ENCODE results near the gene NDUFAF8.

The NDUFAF8 gene

DNA sequence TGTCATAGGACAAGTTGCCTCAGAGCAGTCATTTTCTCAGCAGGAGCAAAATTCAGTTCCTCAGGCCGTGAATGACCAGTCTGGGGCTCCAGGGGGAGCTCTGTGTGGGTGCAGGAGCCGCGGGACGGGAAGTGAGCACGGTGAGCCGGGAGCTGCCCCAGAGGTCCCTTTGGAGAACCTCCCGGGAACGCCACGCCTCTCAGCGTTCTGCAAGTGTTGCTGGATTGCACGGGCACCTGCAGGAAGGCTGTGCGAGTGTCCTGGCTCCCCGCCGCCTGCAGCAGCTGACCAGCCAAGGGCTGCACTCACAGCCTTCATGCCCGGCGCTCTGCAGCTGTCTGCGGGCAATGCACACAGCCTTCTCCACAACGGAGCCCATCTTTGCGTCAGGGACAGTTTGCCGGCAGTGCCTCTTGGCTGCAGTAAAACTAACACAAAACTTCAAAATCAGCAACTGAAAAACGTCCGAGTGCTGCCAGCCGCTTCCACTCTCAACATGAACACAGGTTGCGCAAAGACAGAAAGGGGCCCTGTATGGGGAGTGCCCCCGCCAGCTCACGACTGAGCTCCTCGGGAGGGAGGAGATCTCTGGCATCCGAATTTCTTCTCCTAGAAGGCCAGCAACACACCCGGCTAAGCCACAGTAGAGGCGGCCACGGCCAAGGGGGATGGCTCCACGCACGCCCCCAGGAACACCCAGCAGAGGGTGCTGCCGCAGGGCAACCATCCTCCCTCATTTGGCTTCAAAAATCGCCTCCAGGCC, 16.0 kb downstream of the NDUFAF8 start:
- peak; percentile 1 for DNase-seq

DNA sequence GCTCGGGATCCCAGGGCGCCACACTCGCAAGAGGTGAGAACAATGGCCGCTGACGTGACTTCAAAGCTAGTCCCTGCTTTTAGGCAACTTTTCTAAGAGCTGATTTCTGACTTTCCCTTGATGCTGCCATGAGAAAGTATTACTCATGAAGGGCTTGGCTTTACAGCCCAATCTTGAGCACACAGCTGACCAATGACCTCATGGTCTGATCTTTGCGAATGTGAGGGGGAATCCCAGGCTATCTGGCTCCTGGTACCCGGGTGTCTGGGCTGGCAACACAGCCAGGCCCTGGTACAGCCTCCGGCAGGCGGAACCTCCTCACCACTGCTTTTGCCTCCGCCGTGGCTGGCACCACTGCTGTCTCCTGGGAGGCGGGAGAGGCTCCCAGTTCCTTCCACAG, 17.5 kb downstream of the NDUFAF8 start:
- no peak for DNase-seq

DNA sequence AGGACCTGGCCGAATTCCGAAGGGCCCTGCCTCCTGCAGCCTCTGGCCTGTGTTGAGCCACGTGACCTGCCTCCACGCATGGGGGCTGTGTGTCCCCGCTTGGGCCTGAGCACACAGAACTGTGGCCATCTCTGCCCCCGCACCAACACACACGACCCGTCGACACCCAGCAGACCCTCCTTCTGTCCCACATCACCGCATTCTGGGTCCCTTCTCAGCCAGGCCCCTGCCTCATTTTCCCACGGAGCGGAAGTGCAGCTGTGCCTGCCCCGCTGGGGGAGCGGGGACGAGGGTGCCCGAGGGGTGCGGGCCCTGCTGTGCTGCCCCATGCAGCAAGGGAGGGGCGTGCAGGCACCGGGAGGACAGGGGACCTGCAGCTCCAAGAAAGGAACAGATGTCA, 18.4 kb downstream of the NDUFAF8 start:
- DNase-seq, result no peak

DNA sequence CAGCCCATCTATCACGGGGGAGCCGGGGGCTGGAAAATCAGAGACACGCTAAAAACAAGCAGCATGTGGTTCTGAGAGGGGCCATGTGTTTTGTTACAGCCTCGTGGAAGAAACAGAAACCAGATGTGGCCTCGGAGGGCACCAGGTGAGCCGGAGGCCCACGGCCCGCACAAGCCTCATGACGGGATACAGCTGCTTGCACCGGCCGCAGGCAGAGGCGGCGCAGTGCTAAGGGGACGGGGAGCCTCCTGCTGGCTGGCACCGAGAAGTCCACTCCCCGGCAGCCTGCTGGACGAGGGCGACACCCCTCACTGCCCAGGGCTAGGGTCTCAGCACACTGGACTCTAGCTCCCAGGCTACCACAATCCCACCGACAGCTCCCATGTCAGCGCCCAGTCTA, 19.2 kb downstream of the NDUFAF8 start:
- no peak for DNase-seq

DNA sequence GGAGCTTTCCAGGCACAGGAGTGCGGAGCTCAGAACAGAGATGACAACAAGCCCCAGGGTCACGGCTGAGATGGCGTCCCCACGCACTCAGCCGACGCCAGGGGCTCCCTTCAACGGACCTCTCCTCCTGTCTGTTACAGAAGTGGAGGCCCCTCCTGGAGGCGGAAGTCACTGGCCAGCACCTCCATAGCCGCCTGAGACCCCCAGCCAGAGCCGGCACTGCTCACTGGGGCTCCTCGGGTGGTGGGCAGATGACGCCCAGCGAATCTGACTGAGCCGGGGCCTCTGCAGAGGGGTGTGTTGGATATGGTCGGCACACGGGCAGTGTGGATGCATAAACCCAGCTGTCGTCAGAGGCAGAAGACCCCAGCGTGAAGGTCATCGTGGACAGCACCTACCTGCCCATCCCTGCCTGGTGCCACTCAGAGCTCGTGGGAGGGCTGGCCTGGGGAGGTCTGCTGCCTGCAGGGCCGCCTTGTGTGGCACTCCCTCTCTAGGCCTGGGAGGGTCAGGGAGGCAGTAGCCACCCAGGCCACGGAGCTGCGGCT, 20.0 kb downstream of the NDUFAF8 start:
- DNase-seq, result no peak

DNA sequence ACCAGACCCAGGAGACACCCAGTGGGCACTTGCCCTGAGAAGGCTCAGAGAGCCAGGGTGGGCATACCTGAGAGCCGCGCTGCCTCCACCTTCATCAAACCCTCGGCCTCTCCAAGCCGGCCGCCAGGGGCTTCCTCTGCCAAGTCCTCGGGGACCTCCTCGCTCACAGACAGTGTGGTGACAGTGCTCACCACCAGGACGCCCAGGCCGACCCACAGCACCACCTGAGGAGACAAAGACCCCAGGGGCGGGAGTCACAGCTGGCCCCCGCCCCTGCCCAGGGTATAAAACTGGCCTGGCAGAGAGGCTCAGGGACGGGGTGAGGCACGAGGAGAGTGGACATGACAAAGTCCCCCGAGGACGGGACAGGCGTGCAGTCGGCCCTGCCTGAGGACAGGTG, 21.1 kb downstream of the NDUFAF8 start:
- DNase-seq, result no peak

DNA sequence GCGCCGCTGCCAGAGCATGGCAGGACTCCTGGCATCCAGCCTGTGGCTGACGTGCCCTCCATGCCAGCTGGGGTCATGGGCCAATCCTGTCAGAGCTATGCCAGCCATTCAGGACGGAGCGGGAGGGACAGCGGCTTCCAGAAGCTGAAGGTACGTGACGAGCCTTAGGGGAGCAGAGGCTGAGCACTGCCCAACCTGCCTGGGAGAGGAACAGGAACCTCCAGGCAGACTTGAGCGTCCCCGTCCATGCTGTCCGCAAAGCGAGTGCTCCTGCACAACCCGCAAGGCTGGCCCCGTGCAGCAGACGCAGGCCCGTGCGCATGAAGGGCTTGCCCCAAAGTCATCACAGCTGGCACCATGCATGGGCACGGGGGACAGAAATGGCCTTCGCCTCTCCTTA, 21.5 kb downstream of the NDUFAF8 start:
- DNase-seq, result no peak

DNA sequence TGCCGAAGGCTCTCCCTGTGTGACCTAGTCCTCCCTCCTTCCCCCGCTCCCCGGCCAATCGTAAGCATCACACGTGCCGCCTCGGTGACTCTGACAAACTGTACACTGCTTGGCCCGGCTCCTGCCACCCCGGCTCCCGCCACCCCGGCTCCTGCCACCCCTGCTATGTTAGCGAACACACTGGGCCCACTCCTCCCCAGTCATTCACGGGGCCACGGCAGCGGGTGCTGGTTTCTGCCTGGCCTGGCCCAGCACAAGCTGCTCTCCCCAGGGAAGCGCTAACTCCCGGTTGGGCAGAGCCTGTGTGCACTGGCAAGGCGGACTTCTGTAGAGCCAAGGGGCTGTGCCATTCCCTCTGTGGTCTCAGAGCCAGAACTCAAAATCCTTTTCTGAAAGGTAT, 22.0 kb downstream of the NDUFAF8 start:
- DNase-seq, result no peak

DNA sequence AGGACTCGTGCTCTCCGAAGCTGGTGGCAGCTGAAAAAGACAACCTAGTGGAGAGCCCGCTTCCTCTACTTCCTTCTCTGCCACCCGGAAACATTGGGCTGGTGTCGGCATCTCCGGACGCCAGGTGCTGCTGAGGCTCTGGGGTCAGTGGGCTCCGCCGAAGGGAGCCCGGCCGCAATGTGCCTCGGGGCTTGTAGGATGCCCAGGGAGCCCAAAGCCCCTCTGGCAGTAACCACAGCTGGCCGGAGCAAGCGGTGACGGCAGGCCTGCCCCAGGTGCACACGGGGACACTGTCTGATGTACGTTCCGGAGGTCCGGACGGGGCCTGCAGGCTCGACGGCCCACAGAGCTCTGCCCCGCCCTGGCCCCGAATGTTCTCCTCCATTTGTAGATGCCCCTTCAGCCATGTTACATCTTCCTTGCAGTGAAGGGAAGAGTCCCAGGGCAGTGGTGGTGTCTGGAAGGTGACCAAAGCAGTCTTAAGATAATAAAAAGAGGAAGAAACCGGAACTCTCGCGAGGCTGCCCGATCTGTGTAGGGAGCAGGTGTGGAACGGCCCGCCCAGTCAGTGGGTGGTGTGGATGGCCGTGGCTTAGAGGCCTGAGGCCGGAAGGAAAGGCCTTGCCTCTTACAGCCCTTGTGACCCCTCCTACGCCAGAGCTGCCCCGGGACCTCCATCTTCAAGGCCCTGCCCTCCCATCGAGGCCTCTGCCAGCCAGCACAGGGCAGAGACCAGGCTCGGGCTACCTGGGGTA, 22.6 kb downstream of the NDUFAF8 start:
- no peak for DNase-seq

DNA sequence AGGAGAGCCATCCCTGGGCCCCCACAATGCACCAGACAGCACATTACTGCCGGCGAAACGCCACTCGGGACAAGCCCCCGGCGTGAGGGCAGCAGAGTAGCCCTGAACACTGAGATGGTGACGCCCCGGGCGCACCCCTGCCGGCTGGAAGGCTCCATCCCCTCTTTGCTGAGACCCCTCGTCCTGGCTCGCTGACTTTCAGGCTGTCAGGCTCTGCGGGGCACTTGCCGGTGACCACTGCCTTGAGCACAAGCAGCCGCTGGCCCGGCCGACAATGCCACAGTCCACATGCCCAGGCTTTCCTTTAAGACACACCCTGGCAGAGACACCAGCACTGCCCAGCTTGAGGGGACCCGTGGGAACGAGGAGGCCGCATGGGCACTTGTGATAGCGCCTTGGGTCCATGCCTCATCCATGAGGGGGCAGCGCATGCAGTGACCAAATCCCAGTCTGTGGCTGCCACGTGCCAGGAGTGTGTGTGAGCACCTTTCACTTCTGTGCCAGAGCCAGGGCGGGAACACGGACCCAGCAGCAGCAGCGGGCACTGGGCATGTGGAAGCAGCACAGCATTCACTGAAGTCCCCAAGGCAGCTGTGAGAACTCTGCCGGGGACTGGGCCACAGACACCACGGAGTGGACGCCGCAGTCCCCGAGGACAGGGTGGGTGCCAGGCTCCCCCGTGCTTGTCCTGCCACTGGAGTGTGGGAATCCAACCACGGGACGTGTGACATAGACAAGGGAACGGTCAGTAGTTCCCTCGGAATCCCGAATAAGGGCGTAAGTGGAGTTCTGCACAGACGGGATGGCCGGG, 24.5 kb downstream of the NDUFAF8 start:
- DNase-seq, result no peak

DNA sequence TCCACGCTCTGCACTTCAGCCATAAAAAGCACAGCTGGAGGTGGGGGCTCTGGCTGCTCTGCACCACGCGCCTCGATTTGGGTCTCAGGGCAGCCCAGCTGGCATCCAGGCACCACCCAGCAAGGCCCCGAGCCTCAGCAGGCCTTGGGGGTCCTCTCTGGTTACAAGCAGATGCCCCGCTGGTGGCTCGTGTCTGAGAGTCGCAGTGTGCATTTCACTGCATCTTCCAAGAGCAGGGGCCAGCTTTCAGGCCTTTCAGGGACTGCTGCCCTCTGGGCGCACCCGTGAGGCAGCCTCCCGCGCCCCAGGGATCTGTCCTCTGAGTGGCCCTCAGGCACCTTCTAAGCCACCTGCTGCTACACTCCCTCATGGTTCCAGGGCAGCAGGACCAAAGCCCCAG, 25.5 kb downstream of the NDUFAF8 start:
- no peak for DNase-seq

DNA sequence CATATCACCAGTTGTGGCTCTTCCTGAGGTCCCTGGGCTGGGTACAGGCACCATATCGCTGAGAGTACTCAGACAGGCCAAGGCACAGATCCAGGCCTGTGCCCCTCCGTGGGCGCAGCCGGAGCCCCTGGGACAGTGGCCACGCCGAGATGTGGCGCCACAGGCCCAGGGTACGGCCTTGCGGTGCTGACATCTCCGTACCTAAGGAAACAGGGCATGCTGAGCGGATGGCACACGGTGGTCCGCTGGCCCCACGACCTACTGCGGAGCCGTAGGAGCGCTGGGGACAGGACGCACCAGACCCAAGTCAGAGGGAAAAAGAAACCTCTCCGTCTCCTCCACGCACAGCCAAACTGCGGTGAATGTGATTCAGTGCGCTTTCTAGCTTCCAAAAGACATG, 26.5 kb downstream of the NDUFAF8 start:
- DNase-seq, result no peak

DNA sequence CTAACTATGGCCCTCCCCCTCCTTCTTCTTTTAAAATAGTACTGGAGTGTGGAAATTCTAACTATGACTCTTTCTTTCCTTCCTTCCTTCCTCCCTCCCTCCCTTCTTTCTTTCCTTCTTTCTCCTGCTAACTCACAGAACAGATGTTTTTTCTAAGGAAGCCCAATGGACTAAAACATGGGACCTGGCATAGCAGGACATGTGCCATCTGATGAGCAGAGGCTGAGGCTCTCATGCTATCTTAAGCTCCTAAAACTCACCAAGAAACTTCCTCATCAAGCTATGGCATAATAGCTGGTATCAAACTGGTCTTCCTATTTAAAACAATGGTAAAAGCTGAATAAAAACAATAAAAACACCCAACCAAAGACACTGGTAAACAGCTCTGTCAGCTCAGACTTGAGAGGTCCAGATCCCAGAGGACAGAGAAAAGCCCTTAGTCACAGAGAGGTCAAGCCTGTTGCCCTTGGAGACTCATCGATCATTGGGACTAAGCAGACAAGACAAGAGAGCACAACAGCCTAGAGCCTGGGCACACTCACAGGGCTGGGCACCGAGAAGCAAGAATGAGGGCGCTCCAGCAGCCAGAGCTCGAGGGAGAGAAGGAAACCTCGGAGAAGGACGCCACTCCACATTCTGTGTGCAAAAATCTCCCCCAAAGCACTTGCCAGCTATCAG, 28.4 kb downstream of the NDUFAF8 start:
- DNase-seq, result no peak

DNA sequence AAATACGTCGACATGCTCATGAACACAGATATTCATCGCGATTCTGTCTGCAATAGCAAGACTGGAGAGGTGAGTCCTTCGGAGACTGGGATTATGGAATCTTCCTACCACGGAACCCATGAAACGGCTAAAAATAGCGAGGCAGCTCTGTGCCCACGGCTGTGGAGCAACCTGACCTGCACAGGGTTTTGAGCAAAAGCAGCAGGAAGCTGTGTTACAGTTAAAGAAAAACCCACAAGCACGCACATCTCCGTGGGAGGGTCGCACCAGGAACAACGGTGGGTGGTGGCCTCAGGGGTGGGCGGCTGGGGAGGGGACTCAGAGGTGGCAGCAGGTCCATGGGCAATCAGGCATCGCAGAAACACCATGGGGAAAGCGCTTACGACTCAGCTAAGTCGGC, 31.2 kb downstream of the NDUFAF8 start:
- DNase-seq, result no peak

DNA sequence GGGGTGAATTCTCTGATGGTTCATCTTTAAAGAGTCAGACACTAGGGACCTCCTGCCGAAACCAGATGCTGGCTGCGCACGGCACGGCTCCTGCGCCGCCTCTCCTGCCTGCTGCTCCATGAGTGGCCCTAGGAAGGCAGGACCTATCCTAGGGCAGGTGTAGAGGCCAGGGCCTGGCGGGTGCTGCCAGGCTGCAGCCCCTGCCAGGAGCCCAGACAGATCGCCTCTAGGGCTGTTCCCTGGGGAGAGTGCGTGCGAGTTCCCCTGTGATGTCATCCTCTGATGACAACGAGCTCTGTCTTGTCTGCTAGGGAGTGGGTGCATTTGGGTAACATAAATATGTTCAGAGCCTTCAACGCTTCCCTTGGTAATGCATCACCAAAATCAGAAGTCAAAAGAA, 32.1 kb downstream of the NDUFAF8 start:
- no peak for DNase-seq

DNA sequence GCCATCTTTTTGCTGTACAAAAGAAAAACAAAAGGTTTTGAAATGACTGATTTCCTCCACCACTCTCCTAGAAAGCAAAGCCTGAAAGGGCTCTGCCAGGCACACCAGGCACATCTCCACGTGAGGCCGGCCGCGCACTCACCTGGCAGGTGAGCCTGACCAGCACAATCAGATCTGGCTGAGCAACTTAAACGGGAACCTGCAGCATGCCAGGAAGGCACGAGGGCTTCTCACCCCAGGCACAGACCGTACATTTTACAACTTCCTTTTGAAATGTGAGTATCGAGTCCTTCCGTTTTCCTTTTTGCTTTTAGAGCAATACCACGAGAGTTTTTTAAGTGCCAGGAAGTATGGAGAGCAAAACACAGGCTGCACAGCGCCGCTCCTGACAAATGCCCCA, 33.5 kb downstream of the NDUFAF8 start:
- no peak for DNase-seq

DNA sequence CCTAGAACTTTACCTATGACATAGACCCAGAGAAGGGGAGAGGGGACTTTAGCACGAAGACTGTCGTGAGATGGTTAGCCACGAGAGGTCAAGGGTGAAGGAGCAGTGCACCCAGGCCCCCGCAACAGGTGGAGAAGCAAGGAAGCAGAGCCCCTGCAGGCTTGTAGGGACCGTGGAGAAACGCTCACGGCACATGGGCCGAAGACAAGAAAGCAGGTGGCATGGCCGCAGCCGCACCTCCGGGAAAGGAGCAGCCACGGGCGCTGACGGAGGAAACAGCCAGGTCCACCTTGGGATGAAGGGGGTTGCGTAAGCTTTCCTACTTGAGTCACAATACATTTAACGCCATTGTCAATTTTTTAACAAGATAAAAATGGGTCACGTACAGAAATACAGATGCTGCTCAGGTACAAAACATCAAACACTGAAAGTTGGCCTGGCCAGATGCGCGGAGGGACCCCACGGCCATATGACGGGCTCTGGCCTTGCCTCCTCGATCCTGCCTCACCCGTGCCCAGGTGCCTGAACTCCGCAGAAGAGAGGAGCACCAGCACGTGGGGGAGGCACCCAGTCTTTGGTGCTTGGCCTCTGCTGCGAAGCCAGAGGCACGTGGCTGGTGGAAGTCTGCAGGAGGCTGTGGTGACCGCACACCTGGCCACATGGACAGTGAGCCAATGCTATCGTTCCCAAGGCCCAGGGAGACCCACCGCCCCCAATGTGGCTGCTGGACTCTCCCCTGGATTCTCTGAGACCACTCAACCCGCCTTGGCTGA, 34.8 kb downstream of the NDUFAF8 start:
- DNase-seq, result no peak

DNA sequence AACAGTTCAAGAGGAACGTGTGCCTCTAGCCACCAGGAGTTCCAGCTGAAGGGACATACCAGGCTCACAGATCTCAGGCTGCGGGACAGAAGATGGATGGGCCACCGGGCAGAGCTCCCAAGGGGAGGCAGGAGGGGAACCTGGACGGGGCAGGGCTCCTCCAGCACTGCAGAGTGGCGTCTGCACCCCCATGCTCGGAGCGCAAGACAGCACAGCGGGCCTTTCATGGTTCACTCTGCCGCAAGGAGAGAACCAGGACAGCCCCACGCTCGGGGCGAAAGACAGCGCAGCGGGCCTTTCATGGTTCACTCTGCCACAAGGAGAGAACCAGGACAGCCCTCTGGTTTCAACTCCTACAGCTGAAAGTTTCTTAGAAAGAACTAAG, 35.3 kb downstream of the NDUFAF8 start:
- no peak for DNase-seq

DNA sequence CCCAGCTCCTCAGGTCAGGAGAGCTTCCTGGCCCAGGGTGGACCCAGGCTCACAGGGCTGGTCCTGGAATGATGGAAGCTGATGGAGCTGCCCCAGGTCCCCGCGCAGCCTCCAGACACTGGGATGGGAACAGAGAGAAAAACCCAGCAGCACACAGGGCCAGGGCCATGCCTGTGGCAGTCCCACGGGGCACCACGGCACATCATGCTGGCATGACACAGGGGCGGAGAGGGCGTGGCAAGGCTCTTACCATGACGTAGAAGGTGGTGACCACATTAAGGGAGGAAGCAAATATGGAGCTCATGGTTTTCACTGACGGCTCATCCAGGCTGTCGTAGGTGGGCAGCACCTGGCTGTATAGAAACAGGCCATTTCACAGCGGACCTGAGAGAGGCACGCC, 37.7 kb downstream of the NDUFAF8 start:
- no peak for DNase-seq

DNA sequence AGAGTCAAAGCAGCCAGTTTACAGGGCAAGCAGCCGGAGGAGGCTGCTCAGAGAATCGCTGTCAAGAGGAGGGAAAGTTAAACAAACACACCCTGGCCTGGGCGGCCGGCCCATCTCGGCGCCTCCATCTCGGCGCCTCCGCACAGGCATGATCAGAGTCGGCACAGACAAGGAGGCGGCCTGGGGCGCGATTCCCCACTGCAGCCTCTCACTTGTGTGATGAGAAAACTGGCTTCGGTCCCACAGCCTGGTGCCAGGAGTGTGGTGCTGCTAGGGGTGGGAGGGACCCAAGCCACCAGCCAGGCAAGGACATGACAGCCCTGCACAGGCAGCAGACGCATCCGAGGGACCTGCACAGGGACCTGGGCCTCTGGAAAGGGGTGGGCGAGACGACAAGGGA, 38.3 kb downstream of the NDUFAF8 start:
- peak; percentile 89 for DNase-seq

DNA sequence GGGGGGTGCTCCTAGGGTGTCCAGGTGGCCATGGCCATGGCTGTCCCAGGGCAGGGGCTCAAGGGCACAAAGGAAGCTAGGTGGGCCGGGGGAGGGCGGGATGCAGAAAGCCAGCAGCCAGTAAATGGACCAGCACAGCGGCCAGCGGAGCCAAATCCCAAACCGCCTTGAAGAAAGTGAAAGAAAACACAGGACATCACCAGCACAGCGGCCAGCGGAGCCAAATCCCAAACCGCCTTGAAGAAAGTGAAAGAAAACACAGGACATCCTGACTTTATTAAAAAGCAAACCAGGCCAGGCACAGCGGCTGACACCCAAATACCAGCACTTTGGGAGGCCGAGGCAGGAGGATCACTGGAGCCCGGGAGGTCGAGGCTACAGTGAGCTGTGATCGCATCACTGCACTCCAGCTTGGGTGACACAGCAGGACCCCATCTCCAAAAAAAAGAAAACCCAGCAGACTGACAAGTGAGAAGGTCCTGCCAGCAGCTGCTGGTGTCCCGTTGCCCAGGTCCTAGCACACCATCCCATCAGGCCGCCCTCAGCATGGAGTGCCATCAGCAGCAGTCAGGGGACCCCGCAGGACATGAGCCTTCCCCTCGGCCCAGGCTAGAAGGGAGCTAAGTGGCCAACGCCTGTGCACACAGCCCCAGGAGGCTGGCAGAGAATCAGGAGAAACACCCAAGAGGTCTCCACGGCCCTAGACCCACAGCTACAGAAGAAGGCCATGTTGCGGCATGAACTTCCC, 39.0 kb downstream of the NDUFAF8 start:
- no peak for DNase-seq

Measured in NCI-H1105 treated with DMSO at 0.1 percent for 48 hours (cell line).